Stomach (tissue), 4 donors: Measurements from ENCODE around the gene SAA1.

Experiments used
- EP300 ChIP-seq: sonication (generic); formaldehyde crosslinking; IDR thresholded peaks from one replicate; pipeline ENCODE4 v1.6.1; 2017; ENCODE audit warnings: antibody characterized with exemption
- TF ChIP-seq, protein P1 (sequence below), 7 experiments: fragments of 450-650 bp in 4 of 7; fragments of 200-600 bp in 3 of 7; sonication (generic) in 3 of 7; IDR thresholded peaks; one replicate each; pipeline ENCODE4 v1.5.1; 2016 to 2019; ENCODE audit warnings: antibody characterized with exemption in 7 of 7, control low read depth in 2 of 7, mild to moderate bottlenecking in 1 of 7

DNA sequence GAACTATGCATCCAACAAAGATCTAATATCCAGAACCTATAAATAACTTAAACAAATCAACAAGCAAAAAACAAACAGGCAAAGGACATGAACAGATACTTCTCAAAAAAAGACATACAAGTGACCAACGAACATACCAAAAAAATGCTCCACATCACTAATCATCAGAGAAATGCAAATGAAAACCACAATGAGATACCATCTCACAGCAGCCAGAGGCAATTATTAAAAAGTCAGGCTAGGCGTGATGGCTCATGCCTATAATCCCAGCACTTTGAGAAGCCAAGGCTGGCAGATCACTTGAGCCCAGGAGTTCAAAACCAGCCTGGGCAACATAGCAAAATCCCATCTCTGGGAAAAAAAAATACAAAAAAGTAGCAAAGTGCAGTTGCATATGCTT is 40.2 kb upstream of the SAA1 start:
- TF ChIP-seq, protein P1, sequence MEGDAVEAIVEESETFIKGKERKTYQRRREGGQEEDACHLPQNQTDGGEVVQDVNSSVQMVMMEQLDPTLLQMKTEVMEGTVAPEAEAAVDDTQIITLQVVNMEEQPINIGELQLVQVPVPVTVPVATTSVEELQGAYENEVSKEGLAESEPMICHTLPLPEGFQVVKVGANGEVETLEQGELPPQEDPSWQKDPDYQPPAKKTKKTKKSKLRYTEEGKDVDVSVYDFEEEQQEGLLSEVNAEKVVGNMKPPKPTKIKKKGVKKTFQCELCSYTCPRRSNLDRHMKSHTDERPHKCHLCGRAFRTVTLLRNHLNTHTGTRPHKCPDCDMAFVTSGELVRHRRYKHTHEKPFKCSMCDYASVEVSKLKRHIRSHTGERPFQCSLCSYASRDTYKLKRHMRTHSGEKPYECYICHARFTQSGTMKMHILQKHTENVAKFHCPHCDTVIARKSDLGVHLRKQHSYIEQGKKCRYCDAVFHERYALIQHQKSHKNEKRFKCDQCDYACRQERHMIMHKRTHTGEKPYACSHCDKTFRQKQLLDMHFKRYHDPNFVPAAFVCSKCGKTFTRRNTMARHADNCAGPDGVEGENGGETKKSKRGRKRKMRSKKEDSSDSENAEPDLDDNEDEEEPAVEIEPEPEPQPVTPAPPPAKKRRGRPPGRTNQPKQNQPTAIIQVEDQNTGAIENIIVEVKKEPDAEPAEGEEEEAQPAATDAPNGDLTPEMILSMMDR (IDR thresholded peaks at IDR 0.05): no peak
- no peak for TF ChIP-seq EP300
